GM19468 (cell line): ENCODE data around the gene DTL.

ENCODE experiments used
- ATAC-seq: cut with Tn5 transposase; IDR thresholded peaks from one replicate; pipeline ENCODE4 v1.9.1; 2021; ENCODE audit warnings: mild to moderate bottlenecking, moderate library complexity, moderate number of reproducible peaks; ENCODE audit not compliant: unreplicated experiment; ENCODE audit errors: extremely low read depth

The DTL gene

GRCh38 chr1:212082765-212083406, 47.3 kb downstream of the DTL start:
- no peak for ATAC-seq

GRCh38 chr1:212089560-212090163, 54.1 kb downstream of the DTL start:
- no peak for ATAC-seq

- ATAC-seq = no peak
Observed at GRCh38 chr1:212091438-212092121, 56.0 kb downstream of the DTL start.

- no peak for ATAC-seq
Observed at GRCh38 chr1:212097360-212097759, 61.8 kb downstream of the DTL start.

- ATAC-seq = no peak
Observed at GRCh38 chr1:212098310-212098709, 62.8 kb downstream of the DTL start.

GRCh38 chr1:212098771-212099170, 63.2 kb downstream of the DTL start:
- ATAC-seq = no peak

- no peak for ATAC-seq
Observed at GRCh38 chr1:212101251-212101650, 65.7 kb downstream of the DTL start.

GRCh38 chr1:212101735-212102134, 66.2 kb downstream of the DTL start:
- ATAC-seq = no peak

GRCh38 chr1:212104586-212105325, 69.2 kb downstream of the DTL start:
- ATAC-seq = no peak

GRCh38 chr1:212106286-212106792, 70.8 kb downstream of the DTL start:
- no peak for ATAC-seq

GRCh38 chr1:212107481-212107880, 71.9 kb downstream of the DTL start:
- ATAC-seq = no peak

GRCh38 chr1:212108187-212108586, 72.6 kb downstream of the DTL start:
- ATAC-seq = no peak

- ATAC-seq = no peak
Observed at GRCh38 chr1:212108981-212109380, 73.4 kb downstream of the DTL start.

- no peak for ATAC-seq
Observed at GRCh38 chr1:212109728-212110127, 74.2 kb downstream of the DTL start.

GRCh38 chr1:212110617-212111016, 75.1 kb downstream of the DTL start:
- ATAC-seq = no peak

GRCh38 chr1:212111536-212111935, 76.0 kb downstream of the DTL start:
- no peak for ATAC-seq

- ATAC-seq = no peak
Observed at GRCh38 chr1:212113706-212114105, 78.2 kb downstream of the DTL start.

GRCh38 chr1:212118167-212118871, 82.8 kb downstream of the DTL start:
- no peak for ATAC-seq

GRCh38 chr1:212118872-212119260, 83.3 kb downstream of the DTL start:
- ATAC-seq = no peak

- ATAC-seq = no peak
Observed at GRCh38 chr1:212119397-212119837, 83.9 kb downstream of the DTL start.
